Brain microvascular endothelial cell (primary cell): ENCODE data around the gene ARRB1.

Source experiments
- DNase-seq: peaks from one replicate; pipeline ENCODE4 v3.0.0-alpha.2; 2020
- H3K27ac ChIP-seq: fragments of 250-450 bp; sonication (Bioruptor Pico); 2 replicates; pipeline ENCODE4 v1.5.1; 2020; ENCODE audit warnings: mild to moderate bottlenecking, moderate library complexity
- H3K27me3 ChIP-seq: fragments of 250-450 bp; sonication (Bioruptor Pico); replicated peaks from 2 replicates; pipeline ENCODE4 v1.5.1; 2020; ENCODE audit warnings: mild to moderate bottlenecking
- H3K36me3 ChIP-seq: fragments of 250-450 bp; sonication (Bioruptor Pico); replicated peaks from 2 replicates; pipeline ENCODE4 v1.5.1; 2020; ENCODE audit warnings: mild to moderate bottlenecking
- H3K4me3 ChIP-seq: 2 replicates; pipeline ENCODE4 v1.5.1; 2011; ENCODE audit warnings: low read depth, mild to moderate bottlenecking, control low read depth, low read length, moderate library complexity
- CTCF ChIP-seq: IDR thresholded peaks from 2 replicates; pipeline ENCODE4 v1.5.1; 2011; ENCODE audit warnings: low read depth, mild to moderate bottlenecking, moderate library complexity, low read length, control low read depth, inconsistent platforms; ENCODE audit errors: missing control alignments
- in situ Hi-C: cut with HindIII; loops from 2 replicates; pipeline ENCODE4 v1.10.0; 2017; ENCODE audit warnings: low sequenced_read_pairs, low pct_ligation_motif_present

ARRB1 gene

GRCh38 chr11:75342231-75342918, 9.1 kb downstream of the ARRB1 start:
- in situ Hi-C loops: no loop called here
- Histone ChIP-seq H3K27me3 (no peaks in the 10 kb centered on the region), H3K36me3 (no peaks in the 10 kb centered on the region), H3K27ac (no peak overlapping the region), H3K4me3 (no peak overlapping the region)
- no peak for TF ChIP-seq CTCF
- no peak for DNase-seq

GRCh38 chr11:75341612-75342011, 9.8 kb downstream of the ARRB1 start:
- Histone ChIP-seq H3K27me3 (no peaks in the 10 kb centered on the region), H3K4me3 (no peak overlapping the region), H3K27ac (no peak overlapping the region), H3K36me3 (no peaks in the 10 kb centered on the region)
- TF ChIP-seq CTCF: no peak
- in situ Hi-C loops: no loop called here
- DNase-seq: no peak

GRCh38 chr11:75339685-75340409, 11.6 kb downstream of the ARRB1 start:
- H3K4me3 ChIP-seq: no peak overlapping the region
- no peaks in the 10 kb centered on the region for H3K36me3 ChIP-seq
- no peak for DNase-seq
- peak overlapping the region; percentile 6 for H3K27ac ChIP-seq
- H3K27me3 ChIP-seq: no peaks in the 10 kb centered on the region
- no peak for TF ChIP-seq CTCF
- in situ Hi-C loops: no loop called here

- Histone ChIP-seq H3K36me3 (no peaks in the 10 kb centered on the region), H3K27ac (no peak overlapping the region), H3K27me3 (no peaks in the 10 kb centered on the region), H3K4me3 (no peak overlapping the region)
- peak; percentile 24 for DNase-seq
- TF ChIP-seq CTCF: no peak
- in situ Hi-C loops: no loop called here
These were observed 12.8 kb downstream of the ARRB1 start for GRCh38 chr11:75338516-75339208.

- Histone ChIP-seq H3K27me3 (no peaks in the 10 kb centered on the region), H3K36me3 (no peaks in the 10 kb centered on the region), H3K4me3 (no peak overlapping the region), H3K27ac (peak overlapping the region; percentile 18)
- no peak for TF ChIP-seq CTCF
- in situ Hi-C loops: no loop called here
- peak; percentile 33 for DNase-seq
These were observed 14.2 kb downstream of the ARRB1 start for GRCh38 chr11:75337195-75337654.
